GM13976 (cell line): ENCODE results near the gene CRADD.

Source experiments
- DNase-seq: peaks from one replicate; pipeline ENCODE4 v3.0.0; 2012; ENCODE audit warnings: low spot score
- CTCF ChIP-seq: IDR thresholded peaks from 2 replicates; pipeline ENCODE4 v1.5.1; 2012; ENCODE audit warnings: borderline replicate concordance, mild to moderate bottlenecking; ENCODE audit not compliant: insufficient read depth; ENCODE audit errors: extremely low read depth, missing control alignments, control extremely low read depth
- in situ Hi-C: fragments of 300-500 bp; cut with MboI; formaldehyde crosslinking; loops from one replicate; pipeline ENCODE4 v1.12.0; 2022; ENCODE audit warnings: low sequenced_read_pairs, mixed read lengths, inconsistent platforms; ENCODE audit not compliant: unreplicated experiment

Gene CRADD

GRCh38 chr12:93813186-93813585, 136.0 kb downstream of the CRADD start:
- in situ Hi-C loops: no loop called here
- TF ChIP-seq CTCF: no peak
- no peak for DNase-seq

- in situ Hi-C loops: no loop called here
- no peak for TF ChIP-seq CTCF
- no peak for DNase-seq
Measured at GRCh38 chr12:93813972-93814821, 137.0 kb downstream of the CRADD start.

- in situ Hi-C loops: no loop called here
- no peak for DNase-seq
- TF ChIP-seq CTCF: no peak
Measured at GRCh38 chr12:93818488-93819049, 141.4 kb downstream of the CRADD start.

GRCh38 chr12:93819050-93819491, 141.9 kb downstream of the CRADD start:
- no peak for DNase-seq
- in situ Hi-C loops: no loop called here
- no peak for TF ChIP-seq CTCF

- TF ChIP-seq CTCF: no peak
- in situ Hi-C loops: no loop called here
- DNase-seq: no peak
Measured at GRCh38 chr12:93823616-93824391, 146.6 kb downstream of the CRADD start.
